ENCODE measurements around the gene TRABD2A.

TRABD2A gene

GRCh38 chr2:84838434-84839145 is 42.3 kb downstream of the TRABD2A start:
- H3K36me3 Mint-ChIP-seq (ENCODE audit: low read depth): peaks cover 49% of the 10 kb centered on the region
- peaks cover 72% of the 10 kb centered on the region for H3K4me1 Mint-ChIP-seq
- peak overlapping the region; percentile 72 for H3K27ac Mint-ChIP-seq
- no peak overlapping the region for H3K4me3 Mint-ChIP-seq
- ATAC-seq (no peak), DNase-seq (no peak)
- H3K27me3 Mint-ChIP-seq: no peaks in the 10 kb centered on the region
- peaks cover 12% of the 10 kb centered on the region for H3K9me3 Mint-ChIP-seq

GRCh38 chr2:84836215-84836614 is 44.7 kb downstream of the TRABD2A start:
- Mint-ChIP-seq H3K27ac (no peak overlapping the region), H3K27me3 (no peaks in the 10 kb centered on the region), H3K4me3 (no peak overlapping the region), H3K4me1 (peaks cover 78% of the 10 kb centered on the region), H3K36me3 (ENCODE audit: low read depth) (peaks cover 42% of the 10 kb centered on the region), H3K9me3 (peaks cover 12% of the 10 kb centered on the region)
- ATAC-seq (no peak), DNase-seq (no peak)

GRCh38 chr2:84833481-84834150 is 47.3 kb downstream of the TRABD2A start:
- H3K4me3 Mint-ChIP-seq: peak overlapping the region; percentile 69
- DNase-seq: no peak

GRCh38 chr2:84832772-84833461 is 48.0 kb downstream of the TRABD2A start:
- H3K27ac Mint-ChIP-seq: peak overlapping the region; percentile 84
- peaks cover 31% of the 10 kb centered on the region for H3K36me3 Mint-ChIP-seq (ENCODE audit: low read depth)
- DNase-seq: no peak
- peaks cover 12% of the 10 kb centered on the region for H3K9me3 Mint-ChIP-seq
- H3K27me3 Mint-ChIP-seq: no peaks in the 10 kb centered on the region
- H3K4me3 Mint-ChIP-seq: peak overlapping the region; percentile 69
- peak; percentile 48 for ATAC-seq
- peaks cover 60% of the 10 kb centered on the region for H3K4me1 Mint-ChIP-seq

More at GRCh38 chr2:84833481-84834150, 47.3 kb downstream of the TRABD2A start:
- Mint-ChIP-seq H3K27me3 (no peaks in the 10 kb centered on the region), H3K36me3 (ENCODE audit: low read depth) (peaks cover 36% of the 10 kb centered on the region), H3K4me1 (peaks cover 58% of the 10 kb centered on the region), H3K27ac (peak overlapping the region; percentile 84), H3K9me3 (peaks cover 12% of the 10 kb centered on the region)
- ATAC-seq: no peak

GRCh38 chr2:84830758-84831500 is 50.0 kb downstream of the TRABD2A start:
- H3K4me1 Mint-ChIP-seq: peaks cover 54% of the 10 kb centered on the region
- H3K27me3 Mint-ChIP-seq: no peaks in the 10 kb centered on the region
- peak overlapping the region; percentile 84 for H3K27ac Mint-ChIP-seq
- peak overlapping the region; percentile 24 for H3K4me3 Mint-ChIP-seq
- DNase-seq (no peak), ATAC-seq (no peak)
- H3K36me3 Mint-ChIP-seq (ENCODE audit: low read depth): peaks cover 17% of the 10 kb centered on the region
- peaks cover 3% of the 10 kb centered on the region for H3K9me3 Mint-ChIP-seq

GRCh38 chr2:84830095-84830494 is 50.8 kb downstream of the TRABD2A start:
- no peak overlapping the region for H3K27ac Mint-ChIP-seq
- ATAC-seq (no peak), DNase-seq (no peak)
- H3K36me3 Mint-ChIP-seq (ENCODE audit: low read depth): peaks cover 15% of the 10 kb centered on the region
- no peaks in the 10 kb centered on the region for H3K27me3 Mint-ChIP-seq
- H3K9me3 Mint-ChIP-seq: no peaks in the 10 kb centered on the region
- no peak overlapping the region for H3K4me3 Mint-ChIP-seq
- H3K4me1 Mint-ChIP-seq: peaks cover 53% of the 10 kb centered on the region

GRCh38 chr2:84829693-84830092 is 51.2 kb downstream of the TRABD2A start:
- ATAC-seq: no peak
- Mint-ChIP-seq H3K36me3 (ENCODE audit: low read depth) (peaks cover 14% of the 10 kb centered on the region), H3K9me3 (no peaks in the 10 kb centered on the region), H3K4me1 (peaks cover 52% of the 10 kb centered on the region), H3K4me3 (no peak overlapping the region), H3K27ac (no peak overlapping the region), H3K27me3 (no peaks in the 10 kb centered on the region)
- no peak for DNase-seq

- H3K27ac Mint-ChIP-seq: no peak overlapping the region
- no peak overlapping the region for H3K4me3 Mint-ChIP-seq
- no peak for ATAC-seq
Measured at GRCh38 chr2:84827978-84828575, 52.8 kb downstream of the TRABD2A start.

GRCh38 chr2:84823788-84824187 is 57.1 kb downstream of the TRABD2A start:
- Mint-ChIP-seq H3K36me3 (ENCODE audit: low read depth) (peaks cover 36% of the 10 kb centered on the region), H3K4me1 (peaks cover 26% of the 10 kb centered on the region), H3K27ac (no peak overlapping the region), H3K9me3 (no peaks in the 10 kb centered on the region), H3K4me3 (no peak overlapping the region), H3K27me3 (no peaks in the 10 kb centered on the region)
- no peak for DNase-seq
- no peak for ATAC-seq

More at GRCh38 chr2:84827978-84828575, 52.8 kb downstream of the TRABD2A start:
- Mint-ChIP-seq H3K27me3 (no peaks in the 10 kb centered on the region), H3K9me3 (no peaks in the 10 kb centered on the region), H3K36me3 (ENCODE audit: low read depth) (peaks cover 29% of the 10 kb centered on the region), H3K4me1 (peaks cover 38% of the 10 kb centered on the region)
- no peak for DNase-seq

GRCh38 chr2:84823229-84823628 is 57.7 kb downstream of the TRABD2A start:
- no peak overlapping the region for H3K27ac Mint-ChIP-seq
- H3K36me3 Mint-ChIP-seq (ENCODE audit: low read depth): peaks cover 33% of the 10 kb centered on the region
- no peaks in the 10 kb centered on the region for H3K27me3 Mint-ChIP-seq
- no peak overlapping the region for H3K4me3 Mint-ChIP-seq
- ATAC-seq (no peak), DNase-seq (no peak)
- no peaks in the 10 kb centered on the region for H3K9me3 Mint-ChIP-seq
- H3K4me1 Mint-ChIP-seq: peaks cover 25% of the 10 kb centered on the region

- Mint-ChIP-seq H3K27ac (no peak overlapping the region), H3K4me1 (peaks cover 35% of the 10 kb centered on the region), H3K4me3 (no peak overlapping the region), H3K27me3 (no peaks in the 10 kb centered on the region), H3K36me3 (ENCODE audit: low read depth) (peaks cover 30% of the 10 kb centered on the region), H3K9me3 (no peaks in the 10 kb centered on the region)
- DNase-seq (no peak), ATAC-seq (no peak)
Measured at GRCh38 chr2:84821806-84822205, 59.1 kb downstream of the TRABD2A start.

GRCh38 chr2:84817239-84817655 is 63.6 kb downstream of the TRABD2A start:
- ATAC-seq (peak; percentile 87), DNase-seq (peak; percentile 25)
- Mint-ChIP-seq H3K27ac (peak overlapping the region; percentile 67), H3K4me3 (peak overlapping the region; percentile 33), H3K4me1 (peaks cover 58% of the 10 kb centered on the region), H3K9me3 (no peaks in the 10 kb centered on the region), H3K36me3 (ENCODE audit: low read depth) (peaks cover 5% of the 10 kb centered on the region), H3K27me3 (no peaks in the 10 kb centered on the region)

- DNase-seq (no peak), ATAC-seq (no peak)
- Mint-ChIP-seq H3K27me3 (no peaks in the 10 kb centered on the region), H3K4me1 (peaks cover 63% of the 10 kb centered on the region), H3K36me3 (ENCODE audit: low read depth) (peaks cover 2% of the 10 kb centered on the region), H3K27ac (peak overlapping the region; percentile 67), H3K9me3 (no peaks in the 10 kb centered on the region), H3K4me3 (peak overlapping the region; percentile 33)
Measured at GRCh38 chr2:84816426-84817026, 64.4 kb downstream of the TRABD2A start.

- Mint-ChIP-seq H3K27me3 (no peaks in the 10 kb centered on the region), H3K4me1 (peaks cover 62% of the 10 kb centered on the region), H3K27ac (no peak overlapping the region), H3K9me3 (peaks cover 4% of the 10 kb centered on the region), H3K36me3 (ENCODE audit: low read depth) (no peaks in the 10 kb centered on the region), H3K4me3 (no peak overlapping the region)
- DNase-seq (no peak), ATAC-seq (no peak)
Measured at GRCh38 chr2:84815146-84815545, 65.7 kb downstream of the TRABD2A start.

Measured in activated naive CD8-positive, alpha-beta T cell treated with anti-CD3 and anti-CD28 coated beads, Interleukin-2, amount 50 U/mL, for 24 hours (primary cell).